A673 (cell line): ENCODE data around the gene CD79A. TPM values are rescaled to one million over a fixed set of nuclear protein-coding genes. Genes with fewer than 3 reads are reported as not detected.
"Not testable (repeated sequence)": the region's sequence is repeated elsewhere in the genome, so short reads cannot be mapped to it uniquely, and the experiment has no call there.

Source experiments
- BruUV-seq: library from RNA; stranded (reverse); fragments of 400-500 nt; replicated peaks from 2 replicates; lab custom pipeline; 2021; lab: Mats Ljungman, UMichigan
- CTCF ChIA-PET: fragments of 300-600 bp; sonication (Branson Sonifier 250); formaldehyde crosslinking; loops from one replicate; lab custom pipeline; 2022; ENCODE audit warnings: antibody characterized with exemption; lab: Charles Lee
- POLR2A ChIA-PET: fragments of 300-600 bp; sonication (Branson Sonifier 250); formaldehyde crosslinking; loops from one replicate; lab custom pipeline; 2022; ENCODE audit warnings: antibody characterized with exemption; ENCODE audit not compliant: low non-redundant PET; lab: Charles Lee
- DNase-seq: peaks from one replicate; pipeline ENCODE4 v3.0.0-alpha.2; 2015; ENCODE audit warnings: low spot score
- H3K27ac ChIP-seq: fragments of 200-600 bp; sonication (generic); 2 replicates; pipeline ENCODE4 v1.5.1; 2016; ENCODE audit warnings: mixed run types, low read depth, mild to moderate bottlenecking, mixed read lengths, antibody characterized with exemption, low read length; ENCODE audit not compliant: poor library complexity, severe bottlenecking
- H3K27me3 ChIP-seq: fragments of 200-600 bp; sonication (generic); replicated peaks from 2 replicates; pipeline ENCODE4 v1.6.1; 2017; ENCODE audit warnings: mixed run types, low read depth, mild to moderate bottlenecking, mixed read lengths, antibody characterized with exemption, low read length; ENCODE audit not compliant: insufficient read depth, poor library complexity
- H3K36me3 ChIP-seq: fragments of 200-600 bp; sonication (generic); 2 replicates; pipeline ENCODE4 v1.6.1; 2016; ENCODE audit warnings: mixed run types, mild to moderate bottlenecking, mixed read lengths, antibody characterized with exemption, low read length; ENCODE audit not compliant: insufficient read depth, poor library complexity, severe bottlenecking
- H3K4me1 ChIP-seq: fragments of 200-600 bp; sonication (generic); 2 replicates; pipeline ENCODE4 v1.6.1; 2017; ENCODE audit warnings: mixed run types, mild to moderate bottlenecking, mixed read lengths, antibody characterized with exemption, low read length; ENCODE audit not compliant: insufficient read depth, poor library complexity, severe bottlenecking
- H3K4me3 ChIP-seq: fragments of 200-600 bp; sonication (generic); 2 replicates; pipeline ENCODE4 v1.5.1; 2016; ENCODE audit warnings: low read depth, mixed run types, mild to moderate bottlenecking, mixed read lengths, low read length; ENCODE audit not compliant: poor library complexity, severe bottlenecking
- H3K9me3 ChIP-seq: fragments of 200-600 bp; sonication (generic); 2 replicates; pipeline ENCODE4 v1.6.1; 2016; ENCODE audit warnings: mixed run types, low read depth, mild to moderate bottlenecking, mixed read lengths, antibody characterized with exemption, low read length; ENCODE audit not compliant: poor library complexity, severe bottlenecking
- EZH2 ChIP-seq: fragments of 200-600 bp; sonication (generic); IDR thresholded peaks from 2 replicates; pipeline ENCODE4 v1.6.1; 2017; ENCODE audit warnings: borderline replicate concordance, low read depth, mild to moderate bottlenecking, mixed read lengths, antibody characterized with exemption, low read length; ENCODE audit not compliant: poor library complexity, severe bottlenecking
- intact Hi-C: fragments of 100-400 bp; cut with micrococcal nuclease; formaldehyde crosslinking; loops from one replicate; pipeline ENCODE4 v1.10.0; 2022; ENCODE audit not compliant: unreplicated experiment
- total RNA-seq: library from RNA; stranded (reverse); gene quantifications from 2 replicates; pipeline ENCODE4 v1.2.3, GENCODE V29; 2021
- TF ChIP-seq, protein P1 (sequence below): fragments of 300-800, 200-600 bp; sonication (generic); conservative IDR thresholded peaks from 2 replicates; pipeline ENCODE4 v1.5.1; 2017; ENCODE audit warnings: low read depth, mild to moderate bottlenecking, antibody characterized with exemption, low read length, moderate library complexity, mixed read lengths

Gene CD79A
- total RNA-seq, 1 experiment from 2014 or later: 17.8 TPM

GRCh38 chr19:41911889-41912731, 35.0 kb downstream of the CD79A start:
- Histone ChIP-seq H3K36me3 (no peaks in the 10 kb centered on the region), H3K4me1 (no peaks in the 10 kb centered on the region), H3K4me3 (no peak overlapping the region), H3K27me3 (peaks cover 46% of the 10 kb centered on the region), H3K9me3 (no peaks in the 10 kb centered on the region), H3K27ac (no peak overlapping the region)
- TF ChIP-seq, protein P1, sequence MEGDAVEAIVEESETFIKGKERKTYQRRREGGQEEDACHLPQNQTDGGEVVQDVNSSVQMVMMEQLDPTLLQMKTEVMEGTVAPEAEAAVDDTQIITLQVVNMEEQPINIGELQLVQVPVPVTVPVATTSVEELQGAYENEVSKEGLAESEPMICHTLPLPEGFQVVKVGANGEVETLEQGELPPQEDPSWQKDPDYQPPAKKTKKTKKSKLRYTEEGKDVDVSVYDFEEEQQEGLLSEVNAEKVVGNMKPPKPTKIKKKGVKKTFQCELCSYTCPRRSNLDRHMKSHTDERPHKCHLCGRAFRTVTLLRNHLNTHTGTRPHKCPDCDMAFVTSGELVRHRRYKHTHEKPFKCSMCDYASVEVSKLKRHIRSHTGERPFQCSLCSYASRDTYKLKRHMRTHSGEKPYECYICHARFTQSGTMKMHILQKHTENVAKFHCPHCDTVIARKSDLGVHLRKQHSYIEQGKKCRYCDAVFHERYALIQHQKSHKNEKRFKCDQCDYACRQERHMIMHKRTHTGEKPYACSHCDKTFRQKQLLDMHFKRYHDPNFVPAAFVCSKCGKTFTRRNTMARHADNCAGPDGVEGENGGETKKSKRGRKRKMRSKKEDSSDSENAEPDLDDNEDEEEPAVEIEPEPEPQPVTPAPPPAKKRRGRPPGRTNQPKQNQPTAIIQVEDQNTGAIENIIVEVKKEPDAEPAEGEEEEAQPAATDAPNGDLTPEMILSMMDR: no peak
- TF ChIP-seq EZH2: peak; percentile 82
- ChIA-PET POLR2A (no interaction called here), CTCF (no interaction called here)
- DNase-seq: no peak
- intact Hi-C loops: no loop called here
- no TSS peak for BruUV-seq

- POLR2A ChIA-PET: no interaction called here
- CTCF ChIA-PET: no interaction called here
- intact Hi-C loops: no loop called here
- no peak overlapping the region for H3K27ac ChIP-seq
- no peaks in the 10 kb centered on the region for H3K36me3 ChIP-seq
- H3K4me1 ChIP-seq: no peaks in the 10 kb centered on the region
- H3K9me3 ChIP-seq: no peaks in the 10 kb centered on the region
- BruUV-seq: no TSS peak
- peaks cover 46% of the 10 kb centered on the region for H3K27me3 ChIP-seq
- TF ChIP-seq EZH2: no peak
- TF ChIP-seq, protein P1: no peak
- no peak for DNase-seq
- no peak overlapping the region for H3K4me3 ChIP-seq
Measured at GRCh38 chr19:41912899-41913537, 35.9 kb downstream of the CD79A start.

DNA sequence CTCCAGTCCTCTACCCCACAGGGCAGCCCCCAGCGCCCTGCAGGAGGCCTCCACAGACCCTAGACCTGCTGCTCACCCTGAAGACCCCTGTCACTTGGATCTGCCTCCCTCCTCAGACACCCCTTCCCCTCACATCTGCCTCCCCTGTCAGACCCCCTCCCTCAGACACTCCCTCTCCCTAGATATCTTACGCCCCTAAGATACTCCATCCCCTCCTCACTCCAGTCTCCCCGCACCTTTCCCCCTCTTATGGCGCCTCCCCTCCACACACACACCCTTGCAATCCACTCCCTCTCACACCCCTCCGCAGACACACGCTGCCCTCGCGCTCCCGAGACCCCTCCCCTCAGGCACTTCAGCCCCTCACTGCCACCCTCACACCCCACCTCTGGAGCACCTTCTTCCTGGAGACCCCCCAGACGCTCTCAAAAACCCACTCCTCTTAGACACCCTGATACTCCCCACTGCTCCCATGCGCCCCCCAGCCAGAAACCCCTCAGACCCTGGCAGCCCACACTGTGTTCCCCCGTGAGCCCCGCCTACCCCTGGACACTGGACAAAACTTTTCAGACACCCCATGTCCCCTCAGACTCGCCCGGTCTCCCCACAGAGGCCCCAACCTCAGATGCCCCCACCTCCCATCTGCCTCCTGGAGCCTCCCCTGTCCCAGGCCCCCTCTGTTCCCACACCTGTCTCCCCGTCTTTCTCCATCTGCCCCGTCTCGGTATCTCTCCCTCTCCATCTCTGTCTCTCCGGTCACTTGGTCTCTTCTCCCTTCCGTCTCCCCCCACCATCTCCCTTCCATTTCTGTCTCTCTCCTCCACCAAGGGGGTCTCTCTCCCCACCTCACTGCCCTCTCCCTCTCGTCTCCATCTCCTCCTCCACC, 36.7 kb downstream of the CD79A start:
- no peaks in the 10 kb centered on the region for H3K36me3 ChIP-seq
- no peak overlapping the region for H3K27ac ChIP-seq
- H3K4me1 ChIP-seq: no peaks in the 10 kb centered on the region
- BruUV-seq: no TSS peak
- H3K4me3 ChIP-seq: no peak overlapping the region
- intact Hi-C loops: no loop called here
- H3K27me3 ChIP-seq: peaks cover 46% of the 10 kb centered on the region
- DNase-seq: no peak
- no peaks in the 10 kb centered on the region for H3K9me3 ChIP-seq
- ChIA-PET POLR2A (no interaction called here), CTCF (no interaction called here)
- TF ChIP-seq EZH2: no peak
- TF ChIP-seq, protein P1: no peak

DNA sequence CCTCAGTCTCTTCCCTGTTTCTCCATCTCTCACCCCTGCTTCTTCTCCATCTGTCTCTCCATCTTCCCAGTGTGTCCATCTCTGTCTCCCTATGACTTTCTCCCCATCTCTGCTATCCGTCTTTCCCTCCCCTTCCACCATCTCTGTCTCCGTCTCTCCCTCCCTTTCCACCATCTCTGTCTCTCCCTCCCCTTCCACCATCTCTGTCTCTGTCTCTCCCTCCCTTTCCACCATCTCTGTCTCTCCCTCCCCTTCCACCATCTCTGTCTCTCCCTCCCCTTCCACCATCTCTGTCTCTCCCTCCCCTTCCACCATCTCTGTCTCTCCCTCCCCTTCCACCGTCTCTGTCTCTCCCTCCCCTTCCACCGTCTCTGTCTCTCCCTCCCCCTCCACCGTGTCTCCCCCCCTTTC, 37.4 kb downstream of the CD79A start:
- peaks cover 46% of the 10 kb centered on the region for H3K27me3 ChIP-seq
- H3K4me1 ChIP-seq, H3K36me3 ChIP-seq, POLR2A ChIA-PET, intact Hi-C loops, H3K27ac ChIP-seq, CTCF ChIA-PET, H3K9me3 ChIP-seq, H3K4me3 ChIP-seq, BruUV-seq, DNase-seq: not testable (repeated sequence)
